Right lobe of liver (tissue), 6 donors: ENCODE data around the gene BMP7. TPM values are rescaled to one million over a fixed set of nuclear protein-coding genes. Genes with fewer than 3 reads are reported as not detected.

ENCODE experiments used
- ATAC-seq, 4 donors: fragments of 200-7000 bp; cut with Tn5 transposase; one replicate each; pipeline ENCODE4 v1.9.1; 2020; ENCODE audit warnings: mild to moderate bottlenecking in 4 of 4, moderate library complexity in 4 of 4
- DNase-seq, 3 donors: peaks; one replicate each; pipeline ENCODE4 v3.0.0-alpha.2; 2020
- H3K27ac ChIP-seq, 3 donors: fragments of 200-600 bp; one replicate each; pipeline ENCODE4 v1.8.0; 2022
- H3K27me3 ChIP-seq, 2 donors: fragments of 200-600 bp; one replicate each; pipeline ENCODE4 v1.8.0; 2022
- H3K36me3 ChIP-seq, 4 donors: fragments of 200-600 bp; sonication (generic) in 1 of 4; one replicate each; pipeline versions ENCODE4 v1.5.1 to v1.8.0; 2017 to 2022; ENCODE audit warnings: control low read depth in 1 of 4
- H3K4me1 ChIP-seq, 4 donors: fragments of 200-600 bp; sonication (generic) in 1 of 4; one replicate each; pipeline versions ENCODE4 v1.5.1 to v1.8.0; 2017 to 2022; ENCODE audit warnings: control low read depth in 1 of 4
- H3K4me3 ChIP-seq, 3 donors: fragments of 200-600 bp; one replicate each; pipeline ENCODE4 v1.8.0; 2022
- H3K9me3 ChIP-seq, 4 donors: fragments of 200-600 bp; sonication (generic) in 1 of 4; one replicate each; pipeline versions ENCODE4 v1.5.1 to v1.8.0; 2017 to 2022; ENCODE audit warnings: control low read depth in 1 of 4
- POLR2A ChIP-seq: fragments of 450-650 bp; IDR thresholded peaks from one replicate; pipeline ENCODE4 v1.6.1; 2017; ENCODE audit warnings: antibody characterized with exemption, mild to moderate bottlenecking
- WGBS: methylation state at CpG from one replicate; pipeline ENCODE4 v1.1.6; 2018; ENCODE audit warnings: low coverage, low lambda C conversion rate; ENCODE audit not compliant: insufficient coverage; ENCODE audit errors: missing lambda C conversion rate; 5-methylcytosine and 5-hydroxymethylcytosine counted together
- intact Hi-C, 2 donors: fragments of 100-400 bp; cut with DNase I; formaldehyde crosslinking; loops; one replicate each; pipeline versions ENCODE4 v1.11.2 to v1.14.1; 2022
- total RNA-seq, 6 experiments: library from RNA; depleted of rRNA in 2 of 6; stranded (reverse); fragments of >200 nt in 2 of 6; fragmentation: NEBNext Ultra II Directional in 3 of 6; extraction: Animal tissue kit (Norgen Biotek cat#: 25700) in 3 of 6; gene quantifications; one replicate each; pipeline versions ENCODE4 v1.1.0 to v1.2.4, GENCODE V29; 2016 to 2023
- TF ChIP-seq, protein P1 (sequence below), 4 donors: fragments of 200-600 bp in 3 of 4; fragments of 450-650 bp in 1 of 4; IDR thresholded peaks; one replicate each; pipeline versions ENCODE4 v1.5.1 to v1.8.0; 2016 to 2022; ENCODE audit warnings: antibody characterized with exemption in 4 of 4, mild to moderate bottlenecking in 2 of 4
- donor health status: DM: no; HTN: yes; CAD: no.
- donor health status: DM: no; HTN: no; CAD: no.
- donor health status: DM: no; HTN: no; CAD: no.
- donor health status: DM: no; HTN: yes; CAD: no.
- donor health status: DM: no; HTN: yes; CAD: no.

Gene BMP7
- total RNA-seq, 6 experiments from 2014 or later: not detected

DNA sequence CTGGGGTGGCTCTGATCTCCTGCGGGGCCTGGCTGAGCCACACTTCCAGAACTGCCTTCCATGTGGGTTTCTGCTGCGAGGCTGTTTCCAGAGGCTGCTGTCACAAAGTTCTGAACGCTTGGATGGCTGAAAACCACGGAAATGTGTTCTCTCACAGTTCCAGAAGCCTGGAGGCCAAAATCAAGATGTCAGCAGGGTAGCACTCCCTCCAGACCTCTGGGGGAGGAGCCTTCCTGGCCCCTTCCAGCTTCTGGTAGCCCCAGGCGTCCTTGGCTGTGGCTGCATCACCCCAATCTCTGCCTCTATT is 23.7 kb upstream of the BMP7 start:
- Histone ChIP-seq H3K36me3 (no peaks in the 10 kb centered on the region), H3K27me3 (no peaks in the 10 kb centered on the region), H3K27ac (no peak overlapping the region), H3K4me1 (no peaks in the 10 kb centered on the region), H3K4me3 (no peak overlapping the region), H3K9me3 (no peaks in the 10 kb centered on the region)
- TF ChIP-seq POLR2A: no peak
- TF ChIP-seq, protein P1, sequence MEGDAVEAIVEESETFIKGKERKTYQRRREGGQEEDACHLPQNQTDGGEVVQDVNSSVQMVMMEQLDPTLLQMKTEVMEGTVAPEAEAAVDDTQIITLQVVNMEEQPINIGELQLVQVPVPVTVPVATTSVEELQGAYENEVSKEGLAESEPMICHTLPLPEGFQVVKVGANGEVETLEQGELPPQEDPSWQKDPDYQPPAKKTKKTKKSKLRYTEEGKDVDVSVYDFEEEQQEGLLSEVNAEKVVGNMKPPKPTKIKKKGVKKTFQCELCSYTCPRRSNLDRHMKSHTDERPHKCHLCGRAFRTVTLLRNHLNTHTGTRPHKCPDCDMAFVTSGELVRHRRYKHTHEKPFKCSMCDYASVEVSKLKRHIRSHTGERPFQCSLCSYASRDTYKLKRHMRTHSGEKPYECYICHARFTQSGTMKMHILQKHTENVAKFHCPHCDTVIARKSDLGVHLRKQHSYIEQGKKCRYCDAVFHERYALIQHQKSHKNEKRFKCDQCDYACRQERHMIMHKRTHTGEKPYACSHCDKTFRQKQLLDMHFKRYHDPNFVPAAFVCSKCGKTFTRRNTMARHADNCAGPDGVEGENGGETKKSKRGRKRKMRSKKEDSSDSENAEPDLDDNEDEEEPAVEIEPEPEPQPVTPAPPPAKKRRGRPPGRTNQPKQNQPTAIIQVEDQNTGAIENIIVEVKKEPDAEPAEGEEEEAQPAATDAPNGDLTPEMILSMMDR (IDR thresholded peaks at IDR 0.05): no peak
- 55% methylated on average over 2 of the region's 5 CpGs for WGBS
- intact Hi-C loops: no loop called here
- no peak for DNase-seq
- no peak for ATAC-seq

DNA sequence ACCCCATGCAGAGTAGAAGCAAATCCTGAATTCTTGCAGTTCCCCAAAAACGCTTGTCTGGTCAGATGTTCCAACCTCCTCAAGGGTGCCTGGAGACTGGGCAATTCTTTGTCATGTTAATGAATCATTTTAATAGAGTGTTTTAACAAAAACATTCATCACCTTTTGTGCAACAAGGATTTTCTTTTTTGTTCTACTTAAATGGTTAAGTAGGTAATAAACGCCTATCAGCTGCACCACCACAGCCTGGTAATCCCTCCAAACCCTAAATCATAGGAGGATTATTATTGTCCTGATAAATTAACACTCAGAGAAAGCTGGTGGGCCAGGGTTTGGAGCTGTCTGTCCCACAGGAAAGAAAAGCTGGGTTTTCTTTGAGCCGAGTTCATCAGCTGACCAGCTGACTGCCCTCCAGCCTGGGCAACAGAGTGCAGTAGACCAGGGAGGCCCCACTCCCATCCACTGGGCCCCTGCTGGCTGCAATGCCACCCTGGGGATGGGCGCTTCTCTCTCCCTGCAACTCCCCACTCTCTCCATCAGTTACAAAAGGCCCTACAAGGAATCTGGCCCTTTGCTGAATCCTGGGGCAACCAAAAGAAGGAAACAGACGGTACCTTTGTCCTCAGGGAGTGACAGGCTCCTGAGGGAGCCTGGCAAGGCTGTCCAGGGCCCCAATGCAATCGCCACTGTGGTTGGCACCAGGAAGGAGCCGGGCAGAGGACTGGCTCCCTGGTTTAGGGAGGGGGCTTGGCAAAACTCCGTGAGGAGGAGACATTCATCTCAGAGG is 23.1 kb upstream of the BMP7 start:
- H3K4me1 ChIP-seq: no peaks in the 10 kb centered on the region
- no peaks in the 10 kb centered on the region for H3K27me3 ChIP-seq
- no peak overlapping the region for H3K27ac ChIP-seq
- no peak overlapping the region for H3K4me3 ChIP-seq
- 7% methylated on average over 3 of the region's 8 CpGs for WGBS
- DNase-seq (no peak), ATAC-seq (no peak)
- H3K36me3 ChIP-seq: no peaks in the 10 kb centered on the region
- TF ChIP-seq, protein P1 (IDR thresholded peaks at IDR 0.05): no peak
- no peak for TF ChIP-seq POLR2A
- H3K9me3 ChIP-seq: no peaks in the 10 kb centered on the region
- intact Hi-C loops: no loop called here

- intact Hi-C loops: no loop called here
Measured at GRCh38 chr20:57288651-57289277, 22.3 kb upstream of the BMP7 start.

GRCh38 chr20:57287901-57288300 is 21.5 kb upstream of the BMP7 start:
- no peaks in the 10 kb centered on the region for H3K9me3 ChIP-seq
- ATAC-seq: no peak
- H3K27ac ChIP-seq: no peak overlapping the region
- DNase-seq: no peak
- no peaks in the 10 kb centered on the region for H3K4me1 ChIP-seq
- intact Hi-C loops: no loop called here
- H3K4me3 ChIP-seq: no peak overlapping the region
- H3K27me3 ChIP-seq: no peaks in the 10 kb centered on the region
- H3K36me3 ChIP-seq: no peaks in the 10 kb centered on the region
- no peak for TF ChIP-seq POLR2A
- TF ChIP-seq, protein P1 (IDR thresholded peaks at IDR 0.05): no peak
- 29% methylated on average over 4 of the region's 6 CpGs for WGBS

More at GRCh38 chr20:57288651-57289277, 22.3 kb upstream of the BMP7 start:
- H3K4me1 ChIP-seq: no peaks in the 10 kb centered on the region
- no peaks in the 10 kb centered on the region for H3K27me3 ChIP-seq
- no peak overlapping the region for H3K27ac ChIP-seq
- TF ChIP-seq, protein P1 (IDR thresholded peaks at IDR 0.05): no peak
- no peak for TF ChIP-seq POLR2A
- no peak overlapping the region for H3K4me3 ChIP-seq
- 37% methylated on average over 10 of the region's 16 CpGs for WGBS
- H3K36me3 ChIP-seq: no peaks in the 10 kb centered on the region
- no peaks in the 10 kb centered on the region for H3K9me3 ChIP-seq
- DNase-seq: no peak
- no peak for ATAC-seq
